DND-41 (cell line): ENCODE results near the gene MYO16.

Experiments used
- ATAC-seq: fragments of 200-7000 bp; cut with Tn5 transposase; 3 replicates; pipeline ENCODE4 v1.9.1; 2021; ENCODE audit warnings: low read depth; ENCODE audit not compliant: insufficient read depth
- DNase-seq: peaks from one replicate; pipeline ENCODE4 v3.0.0-alpha.2; 2020
- H2AFZ ChIP-seq: 2 replicates; pipeline ENCODE4 v1.6.0; 2012; ENCODE audit warnings: low read depth, low read length
- H3K27ac ChIP-seq: 2 replicates; pipeline ENCODE4 v1.5.1; 2012; ENCODE audit warnings: low read length, inconsistent platforms
- H3K27me3 ChIP-seq: fragments of 200-600 bp; sonication (generic); 2 replicates; pipeline ENCODE4 v1.6.0; 2012; ENCODE audit warnings: low read length, mild to moderate bottlenecking, inconsistent platforms; ENCODE audit not compliant: insufficient read depth, poor library complexity
- H3K36me3 ChIP-seq: 2 replicates; pipeline ENCODE4 v1.5.1; 2012; ENCODE audit warnings: low read length, inconsistent platforms; ENCODE audit not compliant: insufficient read depth
- H3K4me1 ChIP-seq: 2 replicates; pipeline ENCODE4 v1.5.1; 2012; ENCODE audit warnings: mild to moderate bottlenecking, low read length; ENCODE audit not compliant: insufficient read depth
- H3K4me2 ChIP-seq: 2 replicates; pipeline ENCODE4 v1.6.0; 2012; ENCODE audit warnings: mild to moderate bottlenecking, moderate library complexity, low read length, inconsistent platforms; ENCODE audit not compliant: insufficient read depth
- H3K4me3 ChIP-seq, 2 experiments: fragments of 200-600 bp in 1 of 2; shearing (Covaris generic) in 1 of 2; 2 replicates each; pipeline ENCODE4 v1.5.1; 2012 to 2016; ENCODE audit warnings: inconsistent platforms in 2 of 2, low read length in 2 of 2, mild to moderate bottlenecking in 2 of 2, low read depth in 1 of 2, moderate library complexity in 1 of 2
- H3K79me2 ChIP-seq: 2 replicates; pipeline ENCODE4 v1.6.0; 2012; ENCODE audit warnings: low read length, inconsistent platforms; ENCODE audit not compliant: insufficient read depth
- H3K9ac ChIP-seq: 2 replicates; pipeline ENCODE4 v1.6.0; 2012; ENCODE audit warnings: low read depth, mild to moderate bottlenecking, inconsistent platforms, low read length, moderate library complexity
- H3K9me3 ChIP-seq: 2 replicates; pipeline ENCODE4 v1.5.1; 2012; ENCODE audit warnings: low read length, moderate library complexity, mild to moderate bottlenecking, inconsistent platforms; ENCODE audit not compliant: insufficient read depth, severe bottlenecking
- H4K20me1 ChIP-seq: 2 replicates; pipeline ENCODE4 v1.6.0; 2012; ENCODE audit warnings: low read length; ENCODE audit not compliant: insufficient read depth
- CTCF ChIP-seq: IDR thresholded peaks from 2 replicates; pipeline ENCODE4 v1.5.1; 2012; ENCODE audit warnings: borderline replicate concordance, low read length, moderate library complexity, mild to moderate bottlenecking; ENCODE audit not compliant: poor library complexity, severe bottlenecking; ENCODE audit errors: extremely low read depth
- EZH2 ChIP-seq: IDR thresholded peaks from 3 replicates; pipeline ENCODE4 v1.6.1; 2012; ENCODE audit warnings: borderline replicate concordance, low read depth, mild to moderate bottlenecking, moderate library complexity, low read length, inconsistent platforms; ENCODE audit not compliant: severe bottlenecking

MYO16 gene

GRCh38 chr13:109206616-109207015, 577.2 kb downstream of the MYO16 start:
- TF ChIP-seq EZH2: no peak
- TF ChIP-seq CTCF: no peak
- no peaks in the 10 kb centered on the region for H3K36me3 ChIP-seq
- no peak overlapping the region; the same call in 1 of the 2 replicates for H3K9ac ChIP-seq
- H3K4me1 ChIP-seq: peaks cover 16% of the 10 kb centered on the region
- peak; percentile 66 for DNase-seq
- H3K79me2 ChIP-seq: no peaks in the 10 kb centered on the region
- H3K4me3 ChIP-seq: no peak overlapping the region
- no peaks in the 10 kb centered on the region for H3K27me3 ChIP-seq
- H3K9me3 ChIP-seq: no peaks in the 10 kb centered on the region
- H3K4me2 ChIP-seq: peak overlapping the region; percentile 35; the same call in 1 of the 2 replicates
- H4K20me1 ChIP-seq: no peaks in the 10 kb centered on the region
- no peak overlapping the region for H2AFZ ChIP-seq
- ATAC-seq: peak; percentile 96
- no peak overlapping the region for H3K27ac ChIP-seq

GRCh38 chr13:109207622-109208021, 578.2 kb downstream of the MYO16 start:
- ATAC-seq: no peak

GRCh38 chr13:109208522-109208921, 579.1 kb downstream of the MYO16 start:
- Histone ChIP-seq H3K9me3 (no peaks in the 10 kb centered on the region), H3K27ac (no peak overlapping the region), H3K4me2 (no peak overlapping the region), H3K27me3 (no peaks in the 10 kb centered on the region), H3K36me3 (no peaks in the 10 kb centered on the region), H2AFZ (no peak overlapping the region), H4K20me1 (no peaks in the 10 kb centered on the region), H3K4me1 (peaks cover 16% of the 10 kb centered on the region), H3K79me2 (no peaks in the 10 kb centered on the region), H3K9ac (no peak overlapping the region), H3K4me3 (no peak overlapping the region)
- TF ChIP-seq CTCF (no peak), EZH2 (no peak)
- ATAC-seq (no peak), DNase-seq (no peak)

More at GRCh38 chr13:109207622-109208021, 578.2 kb downstream of the MYO16 start:
- TF ChIP-seq CTCF: peak; percentile 24
- no peak for TF ChIP-seq EZH2
- H3K36me3 ChIP-seq: no peaks in the 10 kb centered on the region
- H4K20me1 ChIP-seq: no peaks in the 10 kb centered on the region
- H2AFZ ChIP-seq: no peak overlapping the region
- H3K4me1 ChIP-seq: peaks cover 16% of the 10 kb centered on the region
- H3K4me2 ChIP-seq: no peak overlapping the region
- H3K9me3 ChIP-seq: no peaks in the 10 kb centered on the region
- H3K79me2 ChIP-seq: no peaks in the 10 kb centered on the region
- H3K4me3 ChIP-seq: no peak overlapping the region
- H3K27ac ChIP-seq: no peak overlapping the region
- no peak for DNase-seq
- no peaks in the 10 kb centered on the region for H3K27me3 ChIP-seq
- H3K9ac ChIP-seq: no peak overlapping the region

- no peak for DNase-seq
- Histone ChIP-seq H3K9ac (no peak overlapping the region), H3K9me3 (no peaks in the 10 kb centered on the region), H2AFZ (no peak overlapping the region), H3K4me3 (no peak overlapping the region), H3K79me2 (no peaks in the 10 kb centered on the region), H3K27ac (no peak overlapping the region), H3K36me3 (no peaks in the 10 kb centered on the region), H3K4me1 (peaks cover 16% of the 10 kb centered on the region), H3K27me3 (no peaks in the 10 kb centered on the region), H4K20me1 (no peaks in the 10 kb centered on the region), H3K4me2 (no peak overlapping the region)
- ATAC-seq: no peak
- no peak for TF ChIP-seq EZH2
- no peak for TF ChIP-seq CTCF
Observed at GRCh38 chr13:109209526-109209925, 580.1 kb downstream of the MYO16 start.
